HG03521 (cell line): ENCODE data around the gene CCDC73.
"Not testable (repeated sequence)": the region's sequence is repeated elsewhere in the genome, so short reads cannot be mapped to it uniquely, and the experiment has no call there.

Source experiments
- ATAC-seq: cut with Tn5 transposase; IDR thresholded peaks from one replicate; pipeline ENCODE4 v1.9.1; 2021; ENCODE audit warnings: mild to moderate bottlenecking, moderate library complexity; ENCODE audit not compliant: unreplicated experiment

The CCDC73 gene

GRCh38 chr11:32809313-32809712, 14.9 kb upstream of the CCDC73 start:
- ATAC-seq: peak; percentile 96

DNA sequence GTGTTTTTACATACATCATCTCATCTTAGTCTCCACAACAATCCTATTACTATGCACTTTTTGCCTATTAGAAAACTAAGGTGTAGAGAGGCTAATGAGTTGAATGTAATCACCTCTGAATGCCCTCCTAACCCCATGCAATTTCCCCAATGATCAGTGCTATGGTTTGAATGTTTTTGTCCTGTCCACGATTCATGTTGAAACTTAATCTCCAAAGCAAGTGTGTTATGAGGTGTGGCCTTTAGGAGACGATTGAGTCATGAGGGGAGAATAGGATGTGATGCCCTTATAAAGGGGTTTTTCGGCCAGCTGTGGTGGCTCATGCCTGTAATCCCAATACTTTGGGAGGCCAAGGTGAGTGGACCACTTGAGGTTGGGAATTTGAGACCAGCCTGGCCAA, 2.0 kb upstream of the CCDC73 start:
- no peak for ATAC-seq

GRCh38 chr11:32792948-32793475, 1.4 kb downstream of the CCDC73 start:
- ATAC-seq: no peak

DNA sequence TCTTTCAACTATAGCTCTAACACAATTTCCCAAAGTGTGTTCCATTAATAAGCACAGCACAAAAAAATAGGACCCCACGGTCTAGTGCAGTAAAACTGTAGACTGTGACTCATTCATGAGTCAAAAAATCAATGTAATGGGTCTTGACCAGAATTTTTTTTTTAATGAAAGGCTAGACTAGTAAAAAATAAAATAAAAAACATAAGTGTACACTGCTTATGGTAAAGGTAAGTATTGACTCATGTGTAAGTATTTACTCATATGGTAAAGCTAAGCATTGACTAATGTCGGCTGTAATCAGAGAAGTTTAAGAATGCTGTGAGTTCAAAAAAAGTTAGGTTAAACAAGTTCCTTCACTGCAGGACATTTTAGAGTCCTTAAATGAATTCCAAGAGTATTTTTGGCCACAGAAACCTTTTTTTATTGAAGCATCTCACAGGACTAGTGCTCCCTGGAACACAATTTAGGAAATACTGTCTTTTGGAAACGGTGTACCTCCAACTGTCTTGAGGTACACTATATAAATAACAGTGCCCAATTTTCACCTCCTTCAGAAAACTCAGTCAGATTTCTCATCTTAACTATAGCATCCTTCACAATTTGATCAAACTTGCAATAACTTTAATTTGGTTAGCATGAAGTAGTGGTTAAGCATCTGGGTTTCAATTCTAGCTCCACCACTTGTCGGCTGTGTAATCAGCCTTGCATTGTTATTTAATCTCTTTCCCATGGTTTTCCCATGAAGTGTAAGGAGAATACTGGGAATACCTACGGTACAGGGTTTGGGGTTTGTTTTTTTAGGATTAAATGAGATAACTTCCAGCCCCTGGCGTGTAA, 2.1 kb downstream of the CCDC73 start:
- no peak for ATAC-seq

GRCh38 chr11:32790916-32791315, 3.5 kb downstream of the CCDC73 start:
- ATAC-seq: no peak

- ATAC-seq: no peak
These were observed 7.7 kb downstream of the CCDC73 start for GRCh38 chr11:32786811-32787210.

DNA sequence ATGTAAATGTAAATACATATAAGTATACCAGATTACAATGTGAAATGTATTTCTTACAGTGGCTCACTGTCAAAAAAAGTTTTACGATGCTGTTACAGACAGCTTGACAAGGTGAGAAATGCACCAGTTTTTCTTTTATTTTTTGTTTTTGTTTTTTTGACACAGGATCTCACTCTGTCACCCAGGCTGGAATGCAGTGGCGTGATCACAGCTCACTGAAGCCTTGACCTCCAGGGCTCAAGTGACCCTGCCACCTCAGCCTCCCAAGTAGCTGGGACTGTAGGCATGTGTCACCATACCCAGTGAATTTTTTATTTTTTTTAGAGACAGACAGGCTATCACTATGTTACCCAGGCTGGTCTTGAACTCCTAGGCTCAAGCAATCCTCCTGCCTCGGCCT, 9.2 kb downstream of the CCDC73 start:
- ATAC-seq: no peak

- no peak for ATAC-seq
These were observed 12.7 kb downstream of the CCDC73 start for GRCh38 chr11:32781721-32782120.

- ATAC-seq: not testable (repeated sequence)
These were observed 13.6 kb downstream of the CCDC73 start for GRCh38 chr11:32780839-32781238.

GRCh38 chr11:32779136-32779535, 15.3 kb downstream of the CCDC73 start:
- no peak for ATAC-seq

DNA sequence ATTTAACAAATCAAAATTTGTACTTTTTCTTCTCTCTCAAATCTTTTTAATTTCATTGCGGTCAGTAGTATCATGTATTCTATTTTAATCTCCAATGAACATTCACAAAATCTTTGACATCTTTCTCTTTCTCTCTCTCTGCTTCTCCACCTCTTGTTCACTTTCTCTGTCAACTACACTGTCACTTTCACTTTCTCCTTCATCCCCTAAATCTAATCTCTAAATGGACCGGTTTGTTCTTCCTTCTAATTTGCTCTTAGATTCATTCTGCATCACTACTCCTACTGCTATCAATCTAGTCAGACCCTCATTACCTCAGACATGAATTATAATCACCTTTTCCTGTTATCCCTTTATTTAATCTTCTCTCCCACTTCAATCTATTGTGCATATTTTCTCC, 18.6 kb downstream of the CCDC73 start:
- ATAC-seq: no peak

GRCh38 chr11:32774081-32774480, 20.4 kb downstream of the CCDC73 start:
- no peak for ATAC-seq

- no peak for ATAC-seq
These were observed 21.7 kb downstream of the CCDC73 start for GRCh38 chr11:32772731-32773130.

DNA sequence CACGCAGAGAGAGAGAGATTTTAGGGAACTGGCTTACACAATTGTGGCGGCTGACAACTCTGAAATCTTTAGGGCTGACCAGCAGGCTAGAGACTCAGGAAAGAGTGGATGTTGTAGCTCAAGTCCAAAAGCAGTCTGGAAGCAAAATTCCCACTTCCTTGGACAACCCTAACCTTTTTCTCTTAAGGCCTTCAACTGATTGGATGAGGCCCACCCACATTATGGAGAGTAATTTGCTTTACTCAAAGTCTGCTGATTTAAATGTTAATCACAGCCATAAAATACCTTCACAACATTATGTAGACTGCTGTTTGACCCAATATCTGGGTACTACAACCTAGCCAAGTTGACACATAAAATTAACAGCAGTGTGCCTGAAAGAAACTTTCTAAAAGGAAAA, 32.7 kb downstream of the CCDC73 start:
- ATAC-seq: not testable (repeated sequence)

DNA sequence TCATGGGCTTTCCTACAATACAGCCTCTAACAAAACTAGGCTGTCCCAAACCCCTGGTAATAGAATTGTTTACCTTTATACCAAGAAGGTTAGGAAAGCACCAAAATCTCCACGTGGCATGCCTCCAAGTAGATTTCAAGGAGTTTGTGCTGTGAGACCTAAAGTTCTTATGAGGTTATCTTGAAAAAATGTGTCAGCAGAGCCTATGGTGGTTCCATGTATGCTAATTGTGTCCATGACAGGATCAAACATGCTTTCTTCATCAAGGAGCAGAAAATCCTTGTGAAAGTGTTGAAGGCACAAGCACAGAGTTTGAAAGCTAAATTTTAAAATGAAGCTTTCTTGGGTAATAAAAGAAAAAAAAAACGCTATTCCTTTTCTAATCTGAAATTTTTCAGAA, 36.2 kb downstream of the CCDC73 start:
- no peak for ATAC-seq

DNA sequence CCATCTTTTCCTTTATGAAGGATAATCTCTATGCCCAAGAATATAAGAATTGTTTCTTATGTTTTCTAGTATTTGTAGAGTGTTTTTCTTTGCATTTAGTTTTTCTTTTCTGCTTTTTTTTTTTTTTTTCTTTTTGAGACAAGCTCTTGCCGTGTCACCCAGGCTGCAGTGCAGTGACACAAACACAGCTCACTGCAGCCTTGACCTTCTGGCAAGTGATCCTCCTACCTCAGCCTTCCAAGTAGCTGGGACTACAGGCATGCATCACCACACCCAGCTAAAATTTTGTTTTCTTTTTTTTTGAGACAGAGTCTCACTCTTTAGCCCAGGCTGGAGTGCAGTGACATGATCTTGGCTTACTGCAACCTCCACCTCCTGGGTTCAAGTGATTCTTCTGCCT, 41.3 kb downstream of the CCDC73 start:
- not testable (repeated sequence) for ATAC-seq

- no peak for ATAC-seq
These were observed 42.5 kb downstream of the CCDC73 start for GRCh38 chr11:32752001-32752400.

DNA sequence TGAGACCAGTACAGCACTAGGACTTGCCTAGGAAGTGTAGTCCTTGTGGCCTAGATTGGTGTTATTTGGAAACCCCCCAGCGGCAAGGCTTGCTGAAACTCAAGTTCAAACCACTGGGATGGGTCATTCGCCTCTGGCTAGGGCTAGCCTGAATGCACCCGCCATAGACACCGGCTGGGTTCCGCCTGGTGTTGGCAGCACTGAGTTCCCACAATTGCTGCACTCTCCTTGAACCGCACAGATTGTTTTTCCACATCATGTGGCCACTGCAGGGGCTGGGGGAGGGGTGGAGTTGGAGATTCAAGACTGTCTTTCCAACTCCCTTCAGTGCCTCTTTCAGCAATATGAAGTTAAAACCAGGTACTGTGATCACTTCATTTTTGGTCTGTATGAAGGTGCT, 43.1 kb downstream of the CCDC73 start:
- ATAC-seq: no peak

GRCh38 chr11:32729976-32730375, 64.5 kb downstream of the CCDC73 start:
- no peak for ATAC-seq

GRCh38 chr11:32723332-32723731, 71.1 kb downstream of the CCDC73 start:
- no peak for ATAC-seq

GRCh38 chr11:32722255-32722654, 72.2 kb downstream of the CCDC73 start:
- no peak for ATAC-seq

DNA sequence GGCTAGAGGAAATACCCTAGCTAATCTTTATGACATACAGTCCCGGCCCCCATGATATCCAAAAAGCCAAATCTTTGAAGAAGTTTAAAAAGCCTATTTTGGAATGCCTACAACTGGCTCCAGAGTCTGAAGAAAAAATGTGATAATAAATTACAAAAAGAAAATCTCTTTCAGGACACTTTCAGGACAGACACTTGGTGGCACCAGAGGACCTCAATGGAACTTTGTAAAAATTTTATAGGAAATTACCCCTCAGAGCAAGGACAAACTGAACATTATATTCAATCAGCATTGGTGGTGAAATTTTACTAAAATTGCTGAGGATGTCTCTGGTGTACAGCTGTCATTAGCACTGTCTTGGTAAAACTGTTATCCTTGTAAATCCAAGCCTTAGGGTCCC, 81.0 kb downstream of the CCDC73 start:
- no peak for ATAC-seq

GRCh38 chr11:32708978-32709377, 85.5 kb downstream of the CCDC73 start:
- ATAC-seq: not testable (repeated sequence)
